HepG2 (cell line): ENCODE data around the gene S100A4. TPM values are rescaled to one million over a fixed set of nuclear protein-coding genes. Genes with fewer than 3 reads are reported as not detected.

Experiments
- BRD4 ChIP-seq: sonication (generic); formaldehyde crosslinking; IDR thresholded peaks from 2 replicates; pipeline ENCODE4 v1.4.0; 2020; ENCODE audit warnings: missing genetic modification reagents
- DNMT1 ChIP-seq: sonication (generic); formaldehyde crosslinking; IDR thresholded peaks from 2 replicates; pipeline ENCODE4 v1.5.1; 2020; ENCODE audit warnings: mild to moderate bottlenecking, missing genetic modification reagents
- FOXA3 ChIP-seq: IDR thresholded peaks from 2 replicates; pipeline ENCODE4 v1.6.1; 2016; ENCODE audit warnings: missing genetic modification reagents, missing compliant biosample characterization
- GABPB1 ChIP-seq: IDR thresholded peaks from 2 replicates; pipeline ENCODE4 v1.6.1; 2016; ENCODE audit warnings: mild to moderate bottlenecking, missing genetic modification reagents, moderate library complexity, missing compliant biosample characterization
- JUNB ChIP-seq: sonication (generic); formaldehyde crosslinking; IDR thresholded peaks from 2 replicates; pipeline ENCODE4 v1.8.0; 2022; ENCODE audit warnings: missing genetic modification reagents, mild to moderate bottlenecking, borderline replicate concordance
- NCOR1 ChIP-seq: fragments of 200-600 bp; sonication (generic); IDR thresholded peaks from 2 replicates; pipeline ENCODE4 v1.7.0; 2017; ENCODE audit warnings: antibody characterized with exemption, low read length, borderline replicate concordance
- PATZ1 ChIP-seq: sonication (generic); formaldehyde crosslinking; IDR thresholded peaks from 2 replicates; pipeline ENCODE4 v1.4.0; 2020; ENCODE audit warnings: missing genetic modification reagents
- RBFOX2 ChIP-seq: fragments of 200-400 bp; formaldehyde crosslinking; IDR thresholded peaks from 2 replicates; pipeline ENCODE4 v1.6.1; 2017; ENCODE audit warnings: low read depth, mild to moderate bottlenecking, low read length
- SNAI1 ChIP-seq: sonication (generic); formaldehyde crosslinking; IDR thresholded peaks from 2 replicates; pipeline ENCODE4 v1.5.0; 2020; ENCODE audit warnings: mild to moderate bottlenecking, missing genetic modification reagents, borderline replicate concordance
- TEAD2 ChIP-seq: sonication (generic); formaldehyde crosslinking; IDR thresholded peaks from 2 replicates; pipeline ENCODE4 v1.9.0; 2021; ENCODE audit warnings: missing genetic modification reagents
- USF2 ChIP-seq, 2 experiments: sonication (generic) in 1 of 2; formaldehyde crosslinking in 1 of 2; IDR thresholded peaks; 2 replicates each; pipeline versions ENCODE4 v1.5.1 to v1.6.1; 2011 to 2020; ENCODE audit warnings: borderline replicate concordance in 1 of 2, low read depth in 1 of 2, low read length in 1 of 2, mild to moderate bottlenecking in 1 of 2, missing genetic modification reagents in 1 of 2, moderate library complexity in 1 of 2
- ZBTB21 ChIP-seq: sonication (generic); formaldehyde crosslinking; IDR thresholded peaks from 2 replicates; pipeline ENCODE4 v1.4.0; 2020; ENCODE audit warnings: missing genetic modification reagents
- ZNF839 ChIP-seq: sonication (generic); formaldehyde crosslinking; IDR thresholded peaks from 2 replicates; pipeline ENCODE4 v1.4.0; 2020; ENCODE audit warnings: missing genetic modification reagents, mild to moderate bottlenecking, borderline replicate concordance
- polyA plus RNA-seq, 8 experiments: library from polyadenylated mRNA; depleted of rRNA in 3 of 8; stranded (reverse) in 7 of 8; unstranded in 1 of 8; fragments of >200 nt; fragmentation: Illumina TruSeq in 4 of 8; extraction: Trizol in 4 of 8; gene quantifications; 2 replicates each; pipeline versions ENCODE4 v1.2.1 to v1.2.3, GENCODE V29; 2011 to 2016; ENCODE audit warnings: low read depth in 4 of 8, missing spikeins in 1 of 8, mixed read lengths in 1 of 8; ENCODE audit not compliant: insufficient read depth in 1 of 8
- total RNA-seq, 5 experiments: library from RNA; depleted of rRNA; stranded (reverse); fragments of >200 nt; fragmentation: Illumina TruSeq; extraction: Trizol; gene quantifications; 2 replicates each; pipeline ENCODE4 v1.2.3, GENCODE V29; 2016; ENCODE audit warnings: low read depth in 1 of 5
- TF ChIP-seq, protein P1 (sequence below): sonication (generic); formaldehyde crosslinking; IDR thresholded peaks from 2 replicates; pipeline ENCODE4 v1.5.1; 2020; ENCODE audit warnings: missing genetic modification reagents, mild to moderate bottlenecking, borderline replicate concordance
- TF ChIP-seq, protein P2 (sequence below): sonication (generic); formaldehyde crosslinking; IDR thresholded peaks from 2 replicates; pipeline ENCODE4 v1.5.0; 2020; ENCODE audit warnings: missing genetic modification reagents
- TF ChIP-seq, protein P3 (sequence below): sonication (generic); formaldehyde crosslinking; IDR thresholded peaks from 2 replicates; pipeline ENCODE4 v1.8.0; 2022; ENCODE audit warnings: mild to moderate bottlenecking, missing genetic modification reagents, borderline replicate concordance

S100A4 gene
- total and polyA plus RNA-seq, 2 of the 13 experiments (the other 11 are each of a cell fraction or from before 2014, with no cell fraction given) = 12.9 to 20.2 TPM

- TF ChIP-seq PATZ1 (CRISPR knock-in tag) = peak; percentile 33; the same call in 1 of the 2 replicates
- no peak for TF ChIP-seq ZBTB21 (CRISPR knock-in tag)
- no peak for TF ChIP-seq SNAI1 (CRISPR knock-in tag)
- TF ChIP-seq, protein P1, sequence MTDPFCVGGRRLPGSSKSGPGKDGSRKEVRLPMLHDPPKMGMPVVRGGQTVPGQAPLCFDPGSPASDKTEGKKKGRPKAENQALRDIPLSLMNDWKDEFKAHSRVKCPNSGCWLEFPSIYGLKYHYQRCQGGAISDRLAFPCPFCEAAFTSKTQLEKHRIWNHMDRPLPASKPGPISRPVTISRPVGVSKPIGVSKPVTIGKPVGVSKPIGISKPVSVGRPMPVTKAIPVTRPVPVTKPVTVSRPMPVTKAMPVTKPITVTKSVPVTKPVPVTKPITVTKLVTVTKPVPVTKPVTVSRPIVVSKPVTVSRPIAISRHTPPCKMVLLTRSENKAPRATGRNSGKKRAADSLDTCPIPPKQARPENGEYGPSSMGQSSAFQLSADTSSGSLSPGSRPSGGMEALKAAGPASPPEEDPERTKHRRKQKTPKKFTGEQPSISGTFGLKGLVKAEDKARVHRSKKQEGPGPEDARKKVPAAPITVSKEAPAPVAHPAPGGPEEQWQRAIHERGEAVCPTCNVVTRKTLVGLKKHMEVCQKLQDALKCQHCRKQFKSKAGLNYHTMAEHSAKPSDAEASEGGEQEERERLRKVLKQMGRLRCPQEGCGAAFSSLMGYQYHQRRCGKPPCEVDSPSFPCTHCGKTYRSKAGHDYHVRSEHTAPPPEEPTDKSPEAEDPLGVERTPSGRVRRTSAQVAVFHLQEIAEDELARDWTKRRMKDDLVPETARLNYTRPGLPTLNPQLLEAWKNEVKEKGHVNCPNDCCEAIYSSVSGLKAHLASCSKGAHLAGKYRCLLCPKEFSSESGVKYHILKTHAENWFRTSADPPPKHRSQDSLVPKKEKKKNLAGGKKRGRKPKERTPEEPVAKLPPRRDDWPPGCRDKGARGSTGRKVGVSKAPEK (CRISPR knock-in tag) = no peak
- TF ChIP-seq, protein P2, sequence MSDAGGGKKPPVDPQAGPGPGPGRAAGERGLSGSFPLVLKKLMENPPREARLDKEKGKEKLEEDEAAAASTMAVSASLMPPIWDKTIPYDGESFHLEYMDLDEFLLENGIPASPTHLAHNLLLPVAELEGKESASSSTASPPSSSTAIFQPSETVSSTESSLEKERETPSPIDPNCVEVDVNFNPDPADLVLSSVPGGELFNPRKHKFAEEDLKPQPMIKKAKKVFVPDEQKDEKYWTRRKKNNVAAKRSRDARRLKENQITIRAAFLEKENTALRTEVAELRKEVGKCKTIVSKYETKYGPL (CRISPR knock-in tag) = no peak
- no peak for TF ChIP-seq NCOR1
- 0 out of 2 replicates have a peak, but pooled peaks have one; percentile 6 for TF ChIP-seq FOXA3 (CRISPR knock-in tag)
- TF ChIP-seq TEAD2 = no peak
- TF ChIP-seq DNMT1 (CRISPR knock-in tag) = no peak
- no peak for TF ChIP-seq BRD4 (CRISPR knock-in tag)
- no peak for TF ChIP-seq ZNF839 (CRISPR knock-in tag)
- TF ChIP-seq GABPB1 (CRISPR knock-in tag) = no peak
- TF ChIP-seq RBFOX2 = no peak
- no peak for TF ChIP-seq USF2 (IDR thresholded peaks at IDR 0.05; ENCODE audit: low read depth, low read length)
- no peak; the same call in 1 of the 2 replicates for TF ChIP-seq USF2 (CRISPR knock-in tag; IDR thresholded peaks at IDR 0.05; ENCODE audit: borderline replicate concordance)
- TF ChIP-seq JUNB (CRISPR knock-in tag) = no peak
- TF ChIP-seq, protein P3, sequence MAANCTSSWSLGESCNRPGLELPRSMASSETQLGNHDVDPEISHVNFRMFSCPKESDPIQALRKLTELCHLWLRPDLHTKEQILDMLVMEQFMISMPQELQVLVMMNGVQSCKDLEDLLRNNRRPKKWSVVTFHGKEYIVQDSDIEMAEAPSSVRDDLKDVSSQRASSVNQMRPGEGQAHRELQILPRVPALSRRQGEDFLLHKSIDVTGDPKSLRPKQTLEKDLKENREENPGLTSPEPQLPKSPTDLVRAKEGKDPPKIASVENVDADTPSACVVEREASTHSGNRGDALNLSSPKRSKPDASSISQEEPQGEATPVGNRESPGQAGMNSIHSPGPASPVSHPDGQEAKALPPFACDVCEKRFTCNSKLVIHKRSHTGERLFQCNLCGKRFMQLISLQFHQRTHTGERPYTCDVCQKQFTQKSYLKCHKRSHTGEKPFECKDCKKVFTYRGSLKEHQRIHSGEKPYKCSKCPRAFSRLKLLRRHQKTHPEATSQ (CRISPR knock-in tag) = no peak
Observed at GRCh38 chr1:153506831-153507413, 38.7 kb downstream of the S100A4 start (continued).
